Measurements from ENCODE around the gene PSPN.
"Not testable (repeated sequence)": the region's sequence is repeated elsewhere in the genome, so short reads cannot be mapped to it uniquely, and the experiment has no call there.

GRCh38 chr19:6360445-6360844 is 15.3 kb downstream of the PSPN start:
- not testable (repeated sequence) for TF ChIP-seq EZH2phosphoT487 (IDR thresholded peaks at IDR 0.05; ENCODE audit: insufficient read depth, low read depth); EZH2 (IDR thresholded peaks at IDR 0.05; ENCODE audit: insufficient read depth, poor library complexity, severe bottlenecking)

Measured in GM23248 (cell line).